Measurements from ENCODE around the gene ARHGEF37. TPM values are rescaled to one million over a fixed set of nuclear protein-coding genes. Genes with fewer than 3 reads are reported as not detected.

The ARHGEF37 gene
- total and polyA plus RNA-seq, 2 donors = 1.1 to 2.5 TPM

- H3K27me3 ChIP-seq (ENCODE audit: control insufficient read depth in 2 of 2, insufficient read depth in 1 of 2, low read length in 1 of 2) = no peaks in the 10 kb centered on the region
- no peaks in the 10 kb centered on the region for H3K4me1 ChIP-seq (ENCODE audit: control insufficient read depth in 2 of 2, insufficient read depth in 2 of 2, low read length in 2 of 2)
- WGBS = 67% methylated on average over 3 of the region's 3 CpGs
- H3K36me3 ChIP-seq (ENCODE audit: control insufficient read depth in 2 of 2, insufficient read depth in 2 of 2, low read length in 1 of 2) = no peaks in the 10 kb centered on the region
- peaks cover 0 to 5% of the 10 kb centered on the region in 2 donors for H3K9me3 ChIP-seq (ENCODE audit: control insufficient read depth in 2 of 2, insufficient read depth in 1 of 2, low read length in 1 of 2)
- DNase-seq (ENCODE audit: low read depth in 6 of 9, low spot score in 9 of 9) = no peak
- H3K27ac ChIP-seq (ENCODE audit: low read depth in 1 of 2, low read length in 1 of 2) = no peak overlapping the region
- no peak overlapping the region for H3K4me3 ChIP-seq (ENCODE audit: low read length in 2 of 2)
Measured at GRCh38 chr5:149654231-149654630, 72.9 kb downstream of the ARHGEF37 start.

- Histone ChIP-seq H3K4me1 (ENCODE audit: control insufficient read depth in 2 of 2, insufficient read depth in 2 of 2, low read length in 2 of 2) (no peaks in the 10 kb centered on the region), H3K36me3 (ENCODE audit: control insufficient read depth in 2 of 2, insufficient read depth in 2 of 2, low read length in 1 of 2) (no peaks in the 10 kb centered on the region), H3K4me3 (ENCODE audit: low read length in 2 of 2) (no peak overlapping the region), H3K27me3 (ENCODE audit: control insufficient read depth in 2 of 2, insufficient read depth in 1 of 2, low read length in 1 of 2) (no peaks in the 10 kb centered on the region), H3K9me3 (ENCODE audit: control insufficient read depth in 2 of 2, insufficient read depth in 1 of 2, low read length in 1 of 2) (peaks cover 0 to 5% of the 10 kb centered on the region in 2 donors), H3K27ac (ENCODE audit: low read depth in 1 of 2, low read length in 1 of 2) (no peak overlapping the region)
- 70% methylated on average over 4 of the region's 4 CpGs for WGBS
- DNase-seq (ENCODE audit: low read depth in 6 of 9, low spot score in 9 of 9) = no peak
Measured at GRCh38 chr5:149654883-149655505, 73.7 kb downstream of the ARHGEF37 start.

- no peaks in the 10 kb centered on the region for H3K4me1 ChIP-seq (ENCODE audit: control insufficient read depth in 2 of 2, insufficient read depth in 2 of 2, low read length in 2 of 2)
- 74% methylated on average over 6 of the region's 6 CpGs for WGBS
- no peak for DNase-seq (ENCODE audit: low read depth in 6 of 9, low spot score in 9 of 9)
Measured at GRCh38 chr5:149656576-149657182, 75.4 kb downstream of the ARHGEF37 start.

GRCh38 chr5:149657324-149657723 lies 76.0 kb downstream of the ARHGEF37 start:
- DNase-seq (ENCODE audit: low read depth in 6 of 9, low spot score in 9 of 9) = no peak
- Histone ChIP-seq H3K27ac (ENCODE audit: low read depth in 1 of 2, low read length in 1 of 2) (no peak overlapping the region), H3K36me3 (ENCODE audit: control insufficient read depth in 2 of 2, insufficient read depth in 2 of 2, low read length in 1 of 2) (no peaks in the 10 kb centered on the region), H3K9me3 (ENCODE audit: control insufficient read depth in 2 of 2, insufficient read depth in 1 of 2, low read length in 1 of 2) (peaks cover 0 to 5% of the 10 kb centered on the region in 2 donors), H3K4me3 (ENCODE audit: low read length in 2 of 2) (no peak overlapping the region), H3K4me1 (ENCODE audit: control insufficient read depth in 2 of 2, insufficient read depth in 2 of 2, low read length in 2 of 2) (no peaks in the 10 kb centered on the region), H3K27me3 (ENCODE audit: control insufficient read depth in 2 of 2, insufficient read depth in 1 of 2, low read length in 1 of 2) (no peaks in the 10 kb centered on the region)
- 98% methylated on average over 2 of the region's 2 CpGs for WGBS

More at GRCh38 chr5:149656576-149657182, 75.4 kb downstream of the ARHGEF37 start:
- no peaks in the 10 kb centered on the region for H3K27me3 ChIP-seq (ENCODE audit: control insufficient read depth in 2 of 2, insufficient read depth in 1 of 2, low read length in 1 of 2)
- peaks cover 0 to 5% of the 10 kb centered on the region in 2 donors for H3K9me3 ChIP-seq (ENCODE audit: control insufficient read depth in 2 of 2, insufficient read depth in 1 of 2, low read length in 1 of 2)
- H3K27ac ChIP-seq (ENCODE audit: low read depth in 1 of 2, low read length in 1 of 2) = no peak overlapping the region
- no peaks in the 10 kb centered on the region for H3K36me3 ChIP-seq (ENCODE audit: control insufficient read depth in 2 of 2, insufficient read depth in 2 of 2, low read length in 1 of 2)
- no peak overlapping the region for H3K4me3 ChIP-seq (ENCODE audit: low read length in 2 of 2)

GRCh38 chr5:149658299-149658698 lies 77.0 kb downstream of the ARHGEF37 start:
- Histone ChIP-seq H3K9me3 (ENCODE audit: control insufficient read depth in 2 of 2, insufficient read depth in 1 of 2, low read length in 1 of 2) (peaks cover 0 to 5% of the 10 kb centered on the region in 2 donors), H3K27me3 (ENCODE audit: control insufficient read depth in 2 of 2, insufficient read depth in 1 of 2, low read length in 1 of 2) (no peaks in the 10 kb centered on the region), H3K36me3 (ENCODE audit: control insufficient read depth in 2 of 2, insufficient read depth in 2 of 2, low read length in 1 of 2) (no peaks in the 10 kb centered on the region), H3K27ac (ENCODE audit: low read depth in 1 of 2, low read length in 1 of 2) (no peak overlapping the region), H3K4me3 (ENCODE audit: low read length in 2 of 2) (no peak overlapping the region), H3K4me1 (ENCODE audit: control insufficient read depth in 2 of 2, insufficient read depth in 2 of 2, low read length in 2 of 2) (no peaks in the 10 kb centered on the region)
- DNase-seq (ENCODE audit: low read depth in 6 of 9, low spot score in 9 of 9) = no peak
- 98% methylated on average over 1 of the region's 1 CpG for WGBS

- Histone ChIP-seq H3K4me1 (ENCODE audit: control insufficient read depth in 2 of 2, insufficient read depth in 2 of 2, low read length in 2 of 2) (no peaks in the 10 kb centered on the region), H3K36me3 (ENCODE audit: control insufficient read depth in 2 of 2, insufficient read depth in 2 of 2, low read length in 1 of 2) (no peaks in the 10 kb centered on the region), H3K27ac (ENCODE audit: low read depth in 1 of 2, low read length in 1 of 2) (no peak overlapping the region), H3K4me3 (ENCODE audit: low read length in 2 of 2) (no peak overlapping the region), H3K9me3 (ENCODE audit: control insufficient read depth in 2 of 2, insufficient read depth in 1 of 2, low read length in 1 of 2) (no peaks in the 10 kb centered on the region), H3K27me3 (ENCODE audit: control insufficient read depth in 2 of 2, insufficient read depth in 1 of 2, low read length in 1 of 2) (no peaks in the 10 kb centered on the region)
- WGBS = 92% methylated on average over 1 of the region's 1 CpG
- no peak for DNase-seq (ENCODE audit: low read depth in 6 of 9, low spot score in 9 of 9)
Measured at GRCh38 chr5:149664083-149664482, 82.8 kb downstream of the ARHGEF37 start.

- Histone ChIP-seq H3K27me3 (ENCODE audit: control insufficient read depth in 2 of 2, insufficient read depth in 1 of 2, low read length in 1 of 2) (no peaks in the 10 kb centered on the region), H3K4me1 (ENCODE audit: control insufficient read depth in 2 of 2, insufficient read depth in 2 of 2, low read length in 2 of 2) (no peaks in the 10 kb centered on the region), H3K4me3 (ENCODE audit: low read length in 2 of 2) (no peak overlapping the region), H3K27ac (ENCODE audit: low read depth in 1 of 2, low read length in 1 of 2) (no peak overlapping the region), H3K9me3 (ENCODE audit: control insufficient read depth in 2 of 2, insufficient read depth in 1 of 2, low read length in 1 of 2) (no peaks in the 10 kb centered on the region), H3K36me3 (ENCODE audit: control insufficient read depth in 2 of 2, insufficient read depth in 2 of 2, low read length in 1 of 2) (no peaks in the 10 kb centered on the region)
- 97% methylated on average over 11 of the region's 11 CpGs for WGBS
- no peak for DNase-seq (ENCODE audit: low read depth in 6 of 9, low spot score in 9 of 9)
Measured at GRCh38 chr5:149664666-149665415, 83.5 kb downstream of the ARHGEF37 start.

GRCh38 chr5:149665416-149666175 lies 84.3 kb downstream of the ARHGEF37 start:
- DNase-seq (ENCODE audit: low read depth in 6 of 9, low spot score in 9 of 9) = no peak
- no peaks in the 10 kb centered on the region for H3K4me1 ChIP-seq (ENCODE audit: control insufficient read depth in 2 of 2, insufficient read depth in 2 of 2, low read length in 2 of 2)
- no peak overlapping the region for H3K4me3 ChIP-seq (ENCODE audit: low read length in 2 of 2)
- 87% methylated on average over 5 of the region's 5 CpGs for WGBS
- no peaks in the 10 kb centered on the region for H3K27me3 ChIP-seq (ENCODE audit: control insufficient read depth in 2 of 2, insufficient read depth in 1 of 2, low read length in 1 of 2)
- no peaks in the 10 kb centered on the region for H3K36me3 ChIP-seq (ENCODE audit: control insufficient read depth in 2 of 2, insufficient read depth in 2 of 2, low read length in 1 of 2)
- no peaks in the 10 kb centered on the region for H3K9me3 ChIP-seq (ENCODE audit: control insufficient read depth in 2 of 2, insufficient read depth in 1 of 2, low read length in 1 of 2)
- no peak overlapping the region for H3K27ac ChIP-seq (ENCODE audit: low read depth in 1 of 2, low read length in 1 of 2)

Measured in thymus (tissue), 11 donors.